CD4-positive, alpha-beta T cell treated with Interleukin-12 subunit alpha and Interleukin-12 subunit beta, for 1 hour (primary cell): Measurements from ENCODE around the gene CFAP90.

Experiments
- DNase-seq: peaks from one replicate; pipeline ENCODE4 v3.0.0-alpha.2; 2020

The CFAP90 gene, protein sequence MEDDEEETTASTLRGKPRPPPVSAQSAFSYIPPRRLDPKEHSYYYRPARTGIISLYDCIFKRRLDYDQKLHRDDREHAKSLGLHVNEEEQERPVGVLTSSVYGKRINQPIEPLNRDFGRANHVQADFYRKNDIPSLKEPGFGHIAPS

DNA sequence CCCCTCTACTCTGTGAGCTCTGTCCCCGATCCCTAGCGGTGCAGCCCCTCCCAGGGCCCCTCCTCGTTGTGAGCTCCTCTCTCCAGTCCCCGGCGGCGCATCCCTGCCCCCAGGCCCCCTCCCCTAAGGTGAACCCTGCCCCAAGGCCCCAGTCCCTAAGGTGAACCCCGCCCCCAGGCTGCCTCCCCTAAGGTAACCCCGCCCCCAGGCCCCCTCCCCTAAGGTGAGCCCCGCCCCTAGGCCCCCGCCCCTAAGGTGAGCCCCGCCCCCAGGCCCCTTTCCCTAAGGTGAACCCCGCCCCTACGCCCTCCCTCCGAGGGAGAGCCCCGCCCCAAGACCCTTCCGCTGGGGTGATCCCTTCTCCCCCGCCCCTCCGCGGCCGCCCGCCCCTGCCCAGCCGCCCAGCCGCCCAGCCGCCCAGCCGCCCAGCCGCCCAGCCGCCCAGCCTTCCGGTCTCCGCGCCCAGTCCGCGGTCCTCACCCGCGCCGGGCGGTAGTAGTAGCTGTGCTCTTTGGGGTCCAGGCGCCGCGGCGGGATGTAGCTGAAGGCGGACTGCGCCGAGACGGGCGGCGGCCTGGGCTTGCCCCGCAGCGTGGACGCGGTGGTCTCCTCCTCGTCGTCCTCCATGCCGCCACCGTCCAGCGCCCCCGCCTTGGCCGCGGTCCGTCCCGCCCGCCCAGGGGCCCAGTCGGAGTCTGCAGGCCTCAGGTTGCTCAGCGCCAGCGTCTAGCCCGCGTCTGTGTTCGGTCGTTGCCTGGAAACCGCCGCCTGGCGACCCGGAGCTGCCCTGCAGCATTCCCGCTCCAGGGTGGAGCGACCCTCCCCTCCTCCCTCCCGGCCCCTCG is at the start of gene CFAP90:
CFAP90 (minus strand) TSS at position 739 of the 845 bp plus-strand sequence; CDS start at position 627, 112 bp downstream.
- peak; percentile 42 for DNase-seq

DNA sequence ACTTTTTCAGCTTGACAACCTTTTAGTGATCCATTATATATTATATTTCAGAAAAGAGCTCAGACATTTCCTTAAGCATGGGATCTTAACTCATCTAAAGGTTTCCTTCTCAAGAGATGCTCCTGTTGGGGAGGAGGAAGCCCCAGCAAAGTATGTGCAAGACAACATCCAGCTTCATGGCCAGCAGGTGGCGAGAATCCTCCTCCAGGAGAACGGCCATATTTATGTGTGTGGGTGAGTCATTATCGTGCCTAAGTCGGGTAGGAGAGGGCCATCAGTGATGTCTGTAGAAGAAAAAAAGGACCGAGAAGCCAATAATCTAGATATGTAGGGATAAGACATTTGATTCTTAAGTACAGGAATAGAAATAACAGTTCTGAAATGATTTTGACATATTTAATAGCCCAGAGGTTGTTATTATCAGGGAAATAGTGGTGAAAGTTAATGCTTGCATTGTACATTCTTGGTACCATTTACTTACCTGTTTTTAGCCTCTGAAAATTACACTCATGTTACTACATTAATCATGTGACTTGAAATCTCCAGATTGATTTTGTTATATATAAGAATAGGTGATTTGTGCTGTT is 46.2 kb upstream of the CFAP90 start:
- peak; percentile 15 for DNase-seq

DNA sequence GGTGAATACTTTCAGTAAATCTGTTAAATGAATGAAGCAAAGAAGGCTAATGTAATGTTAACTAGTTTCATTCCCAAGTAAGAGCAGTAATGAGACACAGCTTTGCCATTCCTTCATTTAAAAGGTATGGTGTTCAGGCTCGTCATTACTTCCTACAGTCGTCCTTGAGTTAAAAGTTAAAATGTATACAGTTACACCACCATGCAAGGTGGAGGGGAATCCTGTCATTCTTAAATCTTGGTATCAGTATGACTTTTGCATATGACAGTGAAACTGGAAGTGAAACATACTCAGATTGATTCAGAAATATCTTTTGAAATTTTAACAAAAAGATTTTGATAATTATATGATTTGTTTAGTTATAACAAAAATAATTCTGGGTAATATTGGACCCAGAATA is 43.9 kb upstream of the CFAP90 start:
- no peak for DNase-seq

DNA sequence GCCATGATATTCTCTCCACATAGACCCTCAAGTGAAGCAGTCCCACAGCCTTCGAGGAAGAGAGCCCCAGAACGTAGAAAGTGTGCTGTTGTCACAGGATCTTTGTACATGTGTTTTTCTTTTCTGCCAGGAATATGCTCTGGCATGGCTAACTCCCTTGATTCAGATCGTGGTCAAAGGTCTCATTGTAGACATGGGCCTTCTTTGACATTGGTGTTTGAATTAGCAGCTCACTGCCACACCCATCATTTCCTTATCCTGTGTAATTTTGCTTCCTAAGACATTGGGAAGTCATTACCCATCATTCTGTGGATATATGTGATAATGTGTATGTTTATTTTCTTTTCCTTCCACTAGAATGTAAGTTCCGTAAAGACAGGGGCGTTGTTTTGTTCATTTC is 43.5 kb upstream of the CFAP90 start:
- DNase-seq: no peak

DNA sequence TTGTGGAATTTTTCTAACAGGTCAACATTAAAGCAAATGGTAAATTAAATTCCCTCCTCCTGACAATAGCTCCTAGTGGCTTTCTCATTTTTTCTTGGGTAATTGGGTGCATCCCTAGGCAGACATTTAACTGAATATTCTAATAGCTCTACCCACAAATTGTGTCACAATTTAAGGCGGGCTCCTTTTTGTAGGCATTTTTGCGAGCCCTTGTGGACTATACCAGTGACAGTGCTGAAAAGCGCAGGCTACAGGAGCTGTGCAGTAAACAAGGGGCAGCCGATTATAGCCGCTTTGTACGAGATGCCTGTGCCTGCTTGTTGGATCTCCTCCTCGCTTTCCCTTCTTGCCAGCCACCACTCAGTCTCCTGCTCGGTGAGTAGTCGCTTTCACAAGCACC is 38.0 kb upstream of the CFAP90 start:
- no peak for DNase-seq

DNA sequence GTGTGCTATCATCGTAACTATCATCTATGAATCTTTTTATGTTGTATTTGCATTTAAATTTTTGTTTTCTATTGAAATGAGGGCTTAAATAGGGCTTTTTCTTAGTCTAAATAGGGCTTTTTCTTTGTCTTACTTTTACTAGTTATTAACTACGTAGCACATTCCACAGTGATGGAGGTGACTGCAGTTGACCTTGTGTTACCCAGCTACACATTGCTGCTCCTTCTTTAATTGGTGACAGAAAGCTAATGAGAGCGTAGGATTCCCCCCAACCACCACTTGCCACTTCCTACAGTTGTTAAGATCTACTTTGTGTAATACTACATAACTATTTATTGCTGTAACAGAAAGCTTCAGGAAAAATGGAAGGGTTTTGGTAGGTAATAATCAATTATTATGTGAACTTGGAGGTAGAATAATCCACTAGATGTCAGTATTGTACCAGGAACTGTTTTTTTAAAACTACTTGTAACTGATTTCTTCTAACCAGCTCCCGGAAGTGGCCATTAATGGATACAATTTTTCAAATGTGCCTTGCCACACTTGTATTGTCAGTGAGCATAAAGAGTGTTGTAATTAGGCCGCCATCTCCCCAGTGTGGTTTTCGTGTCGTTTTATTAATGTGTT is 36.0 kb upstream of the CFAP90 start:
- DNase-seq: peak; percentile 60

DNA sequence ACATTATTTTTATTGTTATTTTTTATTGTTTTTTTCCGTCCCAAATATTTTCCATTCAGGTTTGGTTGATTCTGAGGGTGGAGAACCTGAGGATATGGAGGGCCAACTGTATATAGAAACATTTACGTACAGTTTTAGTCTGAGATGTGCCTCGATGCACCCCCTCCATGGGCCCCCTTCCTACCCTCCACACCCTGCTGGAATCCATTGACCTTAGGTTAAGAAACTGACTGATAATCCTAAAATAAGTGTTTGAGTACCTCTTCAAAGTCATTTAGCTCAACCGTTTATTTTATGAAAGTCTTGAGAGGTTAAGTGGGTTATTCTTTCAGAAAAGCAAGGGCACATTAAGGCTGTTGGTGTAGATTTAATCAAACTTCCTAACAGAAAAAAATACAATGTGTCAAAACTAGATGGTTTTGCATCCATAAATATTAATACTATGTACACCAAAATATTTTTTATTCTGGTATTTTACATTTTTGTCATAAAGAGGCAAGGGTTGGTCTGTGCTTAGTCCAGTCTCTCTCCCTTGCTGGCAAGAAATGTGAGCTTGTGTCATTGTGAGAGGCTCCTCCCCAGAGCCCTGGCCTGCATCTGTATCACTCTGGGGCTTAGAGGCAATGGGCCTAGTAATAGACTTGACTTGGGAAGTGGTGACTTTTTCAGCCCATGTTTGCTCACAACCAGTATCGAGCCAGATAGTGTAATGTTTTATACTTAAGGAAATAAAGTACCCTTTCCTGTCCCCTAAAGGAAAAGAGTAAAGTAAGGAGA is 33.7 kb upstream of the CFAP90 start:
- DNase-seq: no peak

DNA sequence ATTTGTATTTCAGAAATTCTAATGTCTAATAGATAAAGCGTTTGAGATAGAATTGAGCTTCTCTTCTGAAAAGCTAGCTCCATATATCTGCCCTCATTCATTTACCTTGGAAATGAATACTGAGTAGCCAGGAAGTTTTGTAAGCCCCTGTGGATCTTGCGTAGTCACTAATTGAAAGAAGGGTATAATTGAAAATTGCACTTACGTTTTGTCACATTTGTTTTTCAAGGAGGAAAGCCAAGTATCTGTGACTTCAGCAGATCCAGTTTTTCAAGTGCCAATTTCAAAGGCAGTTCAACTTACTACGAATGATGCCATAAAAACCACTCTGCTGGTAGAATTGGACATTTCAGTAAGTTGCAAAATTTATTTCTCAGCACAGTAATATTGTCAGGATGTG is 32.0 kb upstream of the CFAP90 start:
- DNase-seq: no peak

DNA sequence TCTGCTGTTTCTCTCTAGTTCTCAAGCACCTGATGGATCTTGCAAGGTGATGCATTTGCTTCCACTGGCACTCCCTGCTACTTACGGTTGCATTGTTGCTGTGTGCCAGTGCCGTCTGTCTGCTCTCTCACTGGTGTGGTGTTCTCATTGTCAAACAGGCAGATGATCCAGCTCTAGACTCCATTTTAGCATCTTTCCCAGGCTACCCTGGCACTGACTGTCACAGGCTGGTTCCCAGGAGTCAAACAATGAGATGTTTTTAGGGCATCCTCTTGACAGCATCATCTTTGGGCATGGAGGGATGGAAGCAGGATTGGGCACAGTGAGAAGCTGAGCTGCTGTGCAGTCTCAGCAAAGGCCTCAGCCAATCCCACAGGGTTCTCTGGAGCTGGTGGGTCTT is 30.9 kb upstream of the CFAP90 start:
- DNase-seq: no peak

DNA sequence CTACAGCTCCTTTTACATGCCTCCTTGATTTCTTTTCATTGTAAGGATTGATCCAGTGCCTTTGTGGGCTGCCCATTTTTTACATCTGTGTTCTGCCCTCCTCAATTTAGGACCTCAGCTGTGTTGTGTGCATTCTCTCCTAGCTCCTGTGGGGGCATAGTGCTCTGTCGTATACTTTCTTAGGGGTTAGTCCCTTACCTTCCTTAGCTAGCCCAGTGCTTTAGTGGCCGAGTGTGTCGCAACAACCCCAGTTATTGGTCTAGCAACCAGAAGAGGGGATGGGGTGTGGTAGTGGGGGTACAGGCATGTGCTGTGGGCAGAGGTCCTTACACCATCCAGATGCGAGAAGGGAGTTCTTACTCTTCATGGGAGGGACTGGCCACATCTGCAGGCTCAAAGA is 30.2 kb upstream of the CFAP90 start:
- no peak for DNase-seq

DNA sequence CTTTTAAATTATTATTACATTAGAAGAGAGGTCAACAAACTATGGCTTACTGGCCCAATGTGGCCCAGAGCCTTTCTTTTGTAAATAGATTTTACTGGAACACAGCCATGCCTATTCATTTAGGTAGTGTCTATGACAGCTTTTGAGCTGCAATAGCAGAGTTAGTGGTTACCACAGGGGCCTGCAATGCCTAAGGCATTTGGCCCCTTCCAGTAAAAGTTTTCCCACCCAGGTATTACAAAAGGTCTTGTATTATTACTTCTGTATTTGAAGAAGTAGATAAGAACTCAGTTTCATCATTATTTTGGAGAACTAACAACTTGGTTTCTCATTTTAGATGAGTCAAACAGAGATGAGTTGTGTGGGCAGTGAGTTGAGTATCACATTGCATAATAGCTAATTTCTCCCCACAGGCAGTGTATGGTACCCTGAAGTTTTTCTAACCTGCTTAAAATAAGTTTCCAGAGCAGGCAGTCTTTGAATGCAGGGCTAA is 27.5 kb upstream of the CFAP90 start:
- no peak for DNase-seq

DNA sequence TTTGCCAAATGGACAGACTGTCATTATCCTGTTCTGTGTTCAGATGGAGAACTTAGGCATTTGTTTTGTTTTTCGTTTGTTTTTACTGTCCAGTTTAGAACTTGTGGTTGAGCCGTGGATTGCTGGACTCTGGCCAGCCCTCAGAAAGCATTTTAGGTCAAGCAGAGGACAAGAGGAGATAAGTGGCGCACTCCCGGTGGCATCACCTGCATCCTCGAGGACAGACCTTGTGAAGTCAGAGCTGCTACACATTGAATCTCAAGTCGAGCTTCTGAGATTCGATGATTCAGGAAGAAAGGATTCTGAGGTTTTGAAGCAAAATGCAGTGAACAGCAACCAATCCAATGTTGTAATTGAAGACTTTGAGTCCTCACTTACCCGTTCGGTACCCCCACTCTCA is 26.9 kb upstream of the CFAP90 start:
- no peak for DNase-seq

DNA sequence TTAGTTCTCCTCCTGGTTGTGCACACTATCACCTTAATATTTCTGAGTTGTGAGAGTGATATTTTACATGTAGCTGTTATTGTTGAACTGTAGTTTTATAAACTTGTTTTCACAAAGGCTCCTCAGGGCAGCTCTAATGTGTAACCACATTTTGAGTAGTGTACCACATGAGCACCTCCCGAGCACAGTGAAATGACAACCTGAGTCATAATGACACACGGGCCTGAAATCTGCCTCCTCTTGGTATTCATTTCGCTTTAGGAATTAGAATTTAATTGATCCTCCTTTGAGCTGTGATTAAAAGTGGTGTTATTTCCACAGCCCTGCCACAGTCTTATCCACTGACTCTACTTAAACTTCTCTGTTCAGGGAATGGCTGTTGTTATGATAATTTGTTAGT is 25.9 kb upstream of the CFAP90 start:
- no peak for DNase-seq

DNA sequence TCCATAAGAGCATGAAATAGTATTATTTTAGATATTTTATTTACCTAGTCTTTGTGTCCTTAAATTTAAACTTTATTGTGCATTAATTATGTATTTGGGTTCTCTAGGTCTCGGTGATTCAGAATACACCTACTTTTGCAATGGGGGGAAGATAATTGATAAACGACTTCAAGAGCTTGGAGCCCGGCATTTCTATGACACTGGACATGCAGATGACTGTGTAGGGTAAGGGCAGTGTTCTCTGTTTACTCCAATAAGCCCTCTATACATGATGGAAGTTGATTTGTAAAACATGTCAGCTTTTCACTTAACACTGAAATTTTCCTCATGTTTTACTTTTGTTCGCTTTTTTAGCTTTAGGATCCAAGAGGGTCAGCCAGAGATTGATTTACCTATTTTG is 24.2 kb upstream of the CFAP90 start:
- DNase-seq: no peak

DNA sequence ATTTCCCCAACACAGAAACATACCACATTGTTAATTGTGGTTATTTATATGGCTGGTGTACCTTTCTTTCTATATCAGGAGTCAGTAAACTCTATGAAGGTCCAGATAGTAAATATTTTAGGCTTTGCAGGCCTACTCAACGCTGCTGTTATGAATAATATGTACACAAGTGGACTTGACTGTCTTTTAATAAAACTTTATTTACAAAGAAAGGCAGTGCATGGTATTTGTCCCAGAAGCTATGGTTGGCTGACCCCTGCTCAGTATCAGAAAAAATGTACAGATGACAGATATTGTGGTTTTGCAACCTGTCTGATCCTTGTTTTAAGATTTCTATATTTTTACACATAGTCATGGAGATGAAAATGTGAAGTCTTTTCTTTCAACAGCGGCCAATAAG is 23.7 kb upstream of the CFAP90 start:
- DNase-seq: no peak

DNA sequence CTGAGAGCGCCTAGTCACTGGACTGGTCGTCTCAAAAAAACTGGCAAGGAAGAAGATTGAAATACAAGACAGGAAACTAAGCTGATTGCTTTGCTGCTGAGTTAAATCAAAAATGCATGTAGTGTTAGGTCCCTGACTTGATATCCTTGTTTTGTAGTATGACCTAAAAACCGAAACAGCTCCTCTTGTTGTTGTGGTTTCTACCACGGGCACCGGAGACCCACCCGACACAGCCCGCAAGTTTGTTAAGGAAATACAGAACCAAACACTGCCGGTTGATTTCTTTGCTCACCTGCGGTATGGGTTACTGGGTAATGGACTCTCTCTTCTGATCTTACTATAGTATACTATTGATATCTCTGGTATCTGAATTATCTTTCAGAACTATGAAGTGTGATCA is 22.3 kb upstream of the CFAP90 start:
- DNase-seq: peak; percentile 54

DNA sequence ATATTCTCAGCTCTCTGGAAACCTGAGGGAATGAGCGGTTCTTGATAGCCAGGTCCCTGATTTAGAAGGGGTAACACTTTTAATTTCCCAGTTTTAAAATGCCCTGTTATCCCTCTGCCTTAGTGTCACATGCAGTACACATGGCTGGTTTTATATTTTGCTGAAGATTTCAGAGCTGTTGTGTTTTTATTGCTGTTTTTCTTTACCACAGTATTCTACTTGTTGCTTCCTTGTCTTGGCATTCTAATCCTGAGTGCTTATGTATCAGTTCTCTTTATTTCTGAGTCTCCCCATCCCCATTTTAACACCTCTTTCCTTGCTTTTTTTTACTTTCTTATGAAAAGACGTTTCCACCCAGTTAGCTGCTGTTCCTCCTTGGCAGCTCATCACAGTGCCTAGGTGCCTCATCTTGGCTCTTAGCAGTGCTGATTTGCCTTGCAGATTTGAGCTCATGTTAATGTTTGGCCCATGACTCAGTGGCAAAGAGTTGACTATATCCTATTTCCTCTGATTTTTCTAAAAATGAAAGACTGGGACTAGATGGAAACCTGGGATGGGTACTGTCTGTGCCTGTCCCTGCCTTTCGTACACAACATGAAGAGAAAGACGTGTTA is 21.7 kb upstream of the CFAP90 start:
- DNase-seq: no peak

DNA sequence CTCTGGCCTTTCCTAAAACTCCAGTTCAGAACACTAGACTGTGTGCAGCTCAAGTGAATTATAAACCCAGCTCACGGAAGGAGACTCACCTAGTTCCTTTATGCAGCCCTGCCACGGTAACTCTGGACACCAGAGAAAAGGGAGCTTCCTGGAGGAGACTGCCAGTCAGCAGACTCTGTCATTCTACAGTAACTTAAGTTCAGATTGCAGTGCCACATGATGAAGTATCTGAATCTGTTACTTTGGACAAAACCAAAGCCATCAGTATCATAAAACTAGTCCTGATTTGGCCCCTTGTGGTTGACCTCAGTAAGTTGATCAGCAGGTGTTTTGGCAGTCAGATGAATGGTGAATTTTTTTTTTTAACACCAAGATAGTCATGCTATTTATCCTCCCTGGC is 20.7 kb upstream of the CFAP90 start:
- DNase-seq: peak; percentile 24

DNA sequence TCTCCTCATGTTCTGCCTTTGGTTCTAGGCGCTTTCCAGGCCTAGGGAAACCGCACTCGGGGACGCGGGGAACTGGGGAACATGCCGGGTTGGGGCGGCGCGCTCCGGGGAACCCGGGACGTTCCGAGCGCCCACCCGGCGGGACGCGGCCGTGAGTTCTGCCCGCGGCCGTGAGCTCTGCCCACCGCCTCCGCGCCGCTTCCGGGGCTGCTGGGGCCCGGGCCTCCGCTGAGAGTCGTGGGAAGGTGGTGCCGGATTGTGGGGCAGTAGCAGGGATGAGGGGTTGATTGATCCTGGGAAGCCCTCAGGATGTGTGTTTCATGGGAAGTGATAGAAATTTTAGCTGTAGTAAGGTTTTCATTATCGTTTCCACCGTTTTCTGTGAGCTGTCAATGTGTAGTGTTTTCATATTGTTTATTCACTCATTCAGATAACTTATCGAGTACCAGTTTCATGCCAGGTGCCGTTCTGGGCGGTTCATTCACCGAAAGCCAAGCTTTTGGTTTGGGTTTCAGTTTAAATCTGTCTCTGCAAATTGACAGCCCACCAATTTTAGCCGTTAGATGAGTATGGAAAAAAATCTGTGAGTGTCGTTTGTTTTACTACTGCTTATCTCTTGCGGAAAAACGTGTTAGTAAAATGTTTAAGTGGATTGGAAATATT is 18.7 kb upstream of the CFAP90 start:
- peak; percentile 30 for DNase-seq

DNA sequence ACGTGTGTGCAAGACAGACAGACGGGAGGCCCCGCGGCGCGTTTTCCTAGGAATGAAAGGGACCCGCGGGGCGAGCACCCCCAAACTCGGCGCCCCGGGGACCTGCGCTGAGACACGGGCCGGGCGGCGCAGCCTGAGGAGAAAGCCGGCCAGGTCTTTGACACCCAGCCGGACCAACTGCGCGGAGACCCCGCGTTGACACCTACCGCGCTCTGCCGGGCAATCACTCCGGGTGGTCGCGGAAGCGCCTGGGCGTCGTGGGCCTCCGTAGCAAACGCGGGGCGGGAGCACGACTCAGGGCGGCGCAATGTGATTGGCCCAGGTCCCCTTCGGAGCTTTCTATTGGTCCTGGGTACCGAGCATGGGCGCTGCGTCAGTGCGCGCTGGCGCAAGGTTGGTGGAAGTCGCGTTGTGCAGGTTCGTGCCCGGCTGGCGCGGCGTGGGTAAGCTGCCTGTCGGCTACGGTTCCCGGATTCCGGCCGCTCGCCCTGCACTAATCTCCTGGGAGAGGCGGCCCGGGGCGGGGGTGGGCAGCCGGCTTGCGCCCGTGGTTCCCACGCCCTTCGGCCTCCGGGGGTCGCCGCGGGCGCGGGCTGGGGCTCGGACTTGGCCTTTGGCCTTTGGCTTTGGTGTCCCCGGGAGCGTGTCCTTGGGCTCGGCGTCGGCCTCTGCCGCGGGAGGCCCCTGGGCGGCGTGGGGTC is 18.0 kb upstream of the CFAP90 start, which contains the start of the genes FASTKD3 and MTRR:
FASTKD3 (minus strand) TSS at position 259 of the 701 bp plus-strand sequence. CDS start 948 bp downstream, outside the sequence.
MTRR (plus strand) TSS at position 376 of the 701 bp plus-strand sequence. CDS start 1,647 bp downstream, outside the sequence.
- DNase-seq: peak; percentile 91

DNA sequence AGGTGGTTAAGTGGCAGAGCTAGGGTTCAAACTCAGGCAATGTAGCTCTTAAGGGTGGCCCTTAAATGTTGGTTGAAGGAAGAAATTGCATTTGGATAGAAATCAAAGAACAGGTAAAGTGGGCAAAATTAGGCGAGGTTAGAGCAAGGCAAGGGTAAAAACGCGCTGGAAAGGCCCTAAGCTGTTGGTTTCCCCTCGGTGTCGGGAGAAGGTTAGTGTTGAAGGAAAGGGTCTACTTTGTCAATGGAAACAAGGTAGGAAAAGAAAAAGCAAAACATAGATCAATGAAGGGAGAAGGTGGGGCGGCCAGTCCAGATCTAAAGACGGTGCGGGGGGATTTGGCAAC is 17.5 kb upstream of the CFAP90 start:
- DNase-seq: no peak
